Keratinocyte (primary cell): ENCODE results near the gene MYL5. TPM values are rescaled to one million over a fixed set of nuclear protein-coding genes. Genes with fewer than 3 reads are reported as not detected.

Experiments used
- DNase-seq: peaks from one replicate; pipeline ENCODE4 v3.0.0-alpha.2; 2011; ENCODE audit warnings: low read depth, missing footprints, low spot score
- FAIRE-seq: peaks from 2 replicates; lab custom pipeline; 2011; peaks lifted over from hg19 to GRCh38; lab: Jason Lieb, UNC
- H2AFZ ChIP-seq: 2 replicates; pipeline ENCODE4 v1.6.0; 2012; ENCODE audit warnings: low read length, control low read depth, inconsistent platforms; ENCODE audit not compliant: control insufficient read depth
- H3K27ac ChIP-seq: 2 replicates; pipeline ENCODE4 v1.5.1; 2011; ENCODE audit warnings: low read length; ENCODE audit not compliant: control insufficient read depth, insufficient read depth
- H3K27me3 ChIP-seq: 3 replicates; pipeline ENCODE4 v1.6.0; 2011; ENCODE audit warnings: low read length; ENCODE audit not compliant: control insufficient read depth, insufficient read depth; ENCODE audit errors: extremely low read depth
- H3K36me3 ChIP-seq, 2 experiments: 2 replicates in 1 of 2; 3 replicates in 1 of 2; pipeline ENCODE4 v1.5.1; 2011; ENCODE audit warnings: low read length in 2 of 2, mild to moderate bottlenecking in 1 of 2; ENCODE audit not compliant: control insufficient read depth in 2 of 2, insufficient read depth in 2 of 2; ENCODE audit errors: extremely low read depth in 1 of 2
- H3K4me1 ChIP-seq: 3 replicates; pipeline ENCODE4 v1.5.1; 2011; ENCODE audit warnings: low read length; ENCODE audit not compliant: control insufficient read depth, insufficient read depth; ENCODE audit errors: extremely low read depth
- H3K4me2 ChIP-seq: 3 replicates; pipeline ENCODE4 v1.6.0; 2011; ENCODE audit warnings: low read depth, low read length; ENCODE audit not compliant: control insufficient read depth, insufficient read depth; ENCODE audit errors: extremely low read depth
- H3K4me3 ChIP-seq, 3 experiments: fragments of 200-600 bp in 1 of 3; sonication (generic) in 1 of 3; 2 replicates in 2 of 3; 3 replicates in 1 of 3; pipeline ENCODE4 v1.5.1; 2011 to 2016; ENCODE audit warnings: low read length in 3 of 3, mild to moderate bottlenecking in 3 of 3, control low read depth in 2 of 3, inconsistent platforms in 1 of 3, low read depth in 1 of 3, mixed read lengths in 1 of 3, mixed run types in 1 of 3, moderate library complexity in 1 of 3; ENCODE audit not compliant: control insufficient read depth in 2 of 3, insufficient read depth in 2 of 3; ENCODE audit errors: extremely low read depth in 1 of 3
- H3K79me2 ChIP-seq: 2 replicates; pipeline ENCODE4 v1.6.0; 2012; ENCODE audit warnings: low read length; ENCODE audit not compliant: control insufficient read depth, insufficient read depth
- H3K9ac ChIP-seq: 3 replicates; pipeline ENCODE4 v1.6.0; 2011; ENCODE audit warnings: low read length; ENCODE audit not compliant: control insufficient read depth, insufficient read depth; ENCODE audit errors: extremely low read depth
- H3K9me1 ChIP-seq: 3 replicates; pipeline ENCODE4 v1.6.0; 2011; ENCODE audit warnings: low read length; ENCODE audit not compliant: control insufficient read depth, insufficient read depth; ENCODE audit errors: extremely low read depth
- H3K9me3 ChIP-seq: 2 replicates; pipeline ENCODE4 v1.5.1; 2012; ENCODE audit warnings: low read depth, low read length; ENCODE audit not compliant: control insufficient read depth
- H4K20me1 ChIP-seq: 3 replicates; pipeline ENCODE4 v1.6.0; 2011; ENCODE audit warnings: low read length; ENCODE audit not compliant: control insufficient read depth, insufficient read depth; ENCODE audit errors: extremely low read depth
- EZH2 ChIP-seq: IDR thresholded peaks from one replicate; pipeline ENCODE4 v1.6.1; 2012; ENCODE audit warnings: inconsistent platforms, mild to moderate bottlenecking, low read length, moderate library complexity
- dilution Hi-C: fragments of 300-500 bp; cut with MboI; formaldehyde crosslinking; loops from one replicate; pipeline ENCODE4 v1.7.0; 2020; ENCODE audit warnings: low sequenced_read_pairs; ENCODE audit not compliant: extremely low pct_ligation_motif_present
- polyA plus RNA-seq, 5 experiments: library from polyadenylated mRNA; depleted of rRNA in 3 of 5; stranded (reverse) in 3 of 5; stranded (forward) in 1 of 5; unstranded in 1 of 5; fragments of >200 nt; gene quantifications; 1 replicate in 1 of 5; 2 replicates in 3 of 5; 3 replicates in 1 of 5; pipeline versions ENCODE4 v1.2.1 to v1.2.3, GENCODE V29; 2011 to 2012; ENCODE audit warnings: missing spikeins in 2 of 5, low read depth in 1 of 5, low replicate concordance in 1 of 5
- TF ChIP-seq, protein P1 (sequence below), 3 experiments: IDR thresholded peaks in 1 of 3; conservative IDR thresholded peaks in 1 of 3; optimal IDR thresholded peaks in 1 of 3; 2 replicates in 2 of 3; 3 replicates in 1 of 3; pipeline versions ENCODE3 to v1.5.1; 2011; ENCODE audit warnings: low read length in 3 of 3, mild to moderate bottlenecking in 3 of 3, moderate library complexity in 2 of 3, control low read depth in 1 of 3, inconsistent platforms in 1 of 3; ENCODE audit not compliant: insufficient read depth in 2 of 3; ENCODE audit errors: extremely low read depth in 1 of 3

The MYL5 gene
- polyA plus RNA-seq, 1 donor (not counting 4 experiments of a cell fraction or from before 2014, with no cell fraction given), result 8.0 TPM

DNA sequence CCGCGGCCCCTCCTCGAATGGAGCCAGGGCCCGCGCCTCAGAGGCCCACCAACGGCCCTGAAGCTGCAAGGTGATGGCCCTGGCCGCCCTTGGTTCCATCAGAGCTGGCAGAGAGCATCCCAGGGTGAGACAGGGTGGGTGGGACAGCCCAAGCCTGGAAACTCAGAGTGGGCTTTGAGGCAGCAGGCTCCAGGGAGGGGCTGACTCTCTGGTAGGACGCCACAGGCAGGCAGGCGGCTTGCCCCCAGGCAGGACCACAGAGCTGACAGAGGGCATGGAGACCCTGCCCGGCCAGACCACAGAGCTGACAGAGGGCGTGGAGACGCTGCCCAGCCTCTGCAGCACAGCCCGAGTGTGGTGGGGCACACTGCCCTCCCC is 4.8 kb downstream of the MYL5 start:
- Histone ChIP-seq H3K4me1 (peaks cover 23% of the 10 kb centered on the region), H4K20me1 (peaks cover 4% of the 10 kb centered on the region), H3K4me2 (no peak overlapping the region), H3K9me3 (no peaks in the 10 kb centered on the region), H3K79me2 (peaks cover 11% of the 10 kb centered on the region), H3K27ac (no peak overlapping the region), H2AFZ (no peak overlapping the region), H3K36me3 (no peaks in the 10 kb centered on the region), H3K9me1 (no peaks in the 10 kb centered on the region), H3K4me3 (no peak overlapping the region), H3K9ac (no peak overlapping the region), H3K27me3 (peaks cover 12% of the 10 kb centered on the region)
- TF ChIP-seq, protein P1, sequence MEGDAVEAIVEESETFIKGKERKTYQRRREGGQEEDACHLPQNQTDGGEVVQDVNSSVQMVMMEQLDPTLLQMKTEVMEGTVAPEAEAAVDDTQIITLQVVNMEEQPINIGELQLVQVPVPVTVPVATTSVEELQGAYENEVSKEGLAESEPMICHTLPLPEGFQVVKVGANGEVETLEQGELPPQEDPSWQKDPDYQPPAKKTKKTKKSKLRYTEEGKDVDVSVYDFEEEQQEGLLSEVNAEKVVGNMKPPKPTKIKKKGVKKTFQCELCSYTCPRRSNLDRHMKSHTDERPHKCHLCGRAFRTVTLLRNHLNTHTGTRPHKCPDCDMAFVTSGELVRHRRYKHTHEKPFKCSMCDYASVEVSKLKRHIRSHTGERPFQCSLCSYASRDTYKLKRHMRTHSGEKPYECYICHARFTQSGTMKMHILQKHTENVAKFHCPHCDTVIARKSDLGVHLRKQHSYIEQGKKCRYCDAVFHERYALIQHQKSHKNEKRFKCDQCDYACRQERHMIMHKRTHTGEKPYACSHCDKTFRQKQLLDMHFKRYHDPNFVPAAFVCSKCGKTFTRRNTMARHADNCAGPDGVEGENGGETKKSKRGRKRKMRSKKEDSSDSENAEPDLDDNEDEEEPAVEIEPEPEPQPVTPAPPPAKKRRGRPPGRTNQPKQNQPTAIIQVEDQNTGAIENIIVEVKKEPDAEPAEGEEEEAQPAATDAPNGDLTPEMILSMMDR (optimal IDR thresholded peaks at IDR 0.05 in 1 of 3, IDR thresholded peaks at IDR 0.05 in 1 of 3, conservative IDR thresholded peaks at IDR 0.05 in 1 of 3; ENCODE audit: extremely low read depth in 1 of 3, insufficient read depth in 2 of 3, low read length in 3 of 3), result no peak
- TF ChIP-seq EZH2, result no peak
- DNase-seq, result no peak
- no peak for FAIRE-seq
- dilution Hi-C loops, result no loop called here

DNA sequence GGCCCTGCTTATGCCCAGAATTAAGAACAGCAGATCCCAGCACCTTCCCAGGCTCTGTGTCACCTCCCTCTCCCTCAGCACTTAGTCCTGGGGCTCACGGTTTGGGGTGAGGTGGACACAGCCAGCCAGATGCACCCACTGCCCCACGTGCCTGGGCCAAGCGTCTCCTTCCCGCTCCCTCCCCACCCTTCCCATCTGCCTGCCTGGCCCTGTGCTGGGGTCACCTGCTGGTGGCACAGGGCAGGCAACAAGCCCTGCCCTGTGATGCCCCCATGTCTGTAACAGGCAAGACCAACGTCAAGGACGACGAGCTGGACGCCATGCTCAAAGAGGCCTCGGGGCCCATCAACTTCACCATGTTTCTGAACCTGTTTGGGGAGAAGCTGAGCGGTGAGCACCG is 5.3 kb downstream of the MYL5 start:
- no peak for DNase-seq

More for the DNA sequence above, 5.3 kb downstream of the MYL5 start:
- no peak overlapping the region for H3K9ac ChIP-seq
- H3K27ac ChIP-seq, result no peak overlapping the region
- peaks cover 23% of the 10 kb centered on the region for H3K4me1 ChIP-seq
- FAIRE-seq, result no peak
- TF ChIP-seq, protein P1 (optimal IDR thresholded peaks at IDR 0.05 in 1 of 3, IDR thresholded peaks at IDR 0.05 in 1 of 3, conservative IDR thresholded peaks at IDR 0.05 in 1 of 3; ENCODE audit: extremely low read depth in 1 of 3, insufficient read depth in 2 of 3, low read length in 3 of 3), result no peak
- TF ChIP-seq EZH2, result no peak
- no peak overlapping the region for H3K4me2 ChIP-seq
- H3K36me3 ChIP-seq, result no peaks in the 10 kb centered on the region
- no peak overlapping the region for H3K4me3 ChIP-seq
- H3K27me3 ChIP-seq, result peaks cover 12% of the 10 kb centered on the region
- no peaks in the 10 kb centered on the region for H3K9me1 ChIP-seq
- H3K9me3 ChIP-seq, result no peaks in the 10 kb centered on the region
- H2AFZ ChIP-seq, result no peak overlapping the region
- dilution Hi-C loops, result no loop called here
- H3K79me2 ChIP-seq, result peaks cover 9% of the 10 kb centered on the region
- H4K20me1 ChIP-seq, result peaks cover 4% of the 10 kb centered on the region
